HCT116 (cell line): ENCODE data around the gene ENGASE. TPM values are rescaled to one million over a fixed set of nuclear protein-coding genes. Genes with fewer than 3 reads are reported as not detected.

ENCODE experiments used
- ATAC-seq: fragments of 200-7000 bp; cut with Tn5 transposase; 2 replicates; pipeline ENCODE4 v1.9.1; 2020; ENCODE audit warnings: mild to moderate bottlenecking, moderate library complexity
- BruUV-seq: library from RNA; stranded (reverse); fragments of 400-500 nt; replicated peaks from 2 replicates; lab custom pipeline; 2021; lab: Mats Ljungman, UMichigan
- CTCF ChIA-PET: fragments of 300-600 bp; sonication (Branson Sonifier 250); formaldehyde crosslinking; loops from one replicate; lab custom pipeline; 2021; ENCODE audit warnings: antibody characterized with exemption; lab: Charles Lee
- POLR2A ChIA-PET: fragments of 300-600, 350-600 bp; sonication (Branson Sonifier 250); formaldehyde crosslinking; loops from one replicate; lab custom pipeline; 2021; ENCODE audit warnings: antibody characterized with exemption; lab: Charles Lee
- RAD21 ChIA-PET, 2 experiments: fragments of 300-600 bp; sonication (Branson Sonifier 250); formaldehyde crosslinking; loops; one replicate each; lab custom pipeline; 2023; ENCODE audit warnings: low total read pairs in 2 of 2; ENCODE audit not compliant: uncharacterized antibody in 2 of 2, unreplicated experiment in 2 of 2, low non-redundant PET in 1 of 2; lab: Charles Lee
- DNase-seq: peaks from one replicate; pipeline ENCODE4 v3.0.0-alpha.2; 2010; ENCODE audit warnings: low read depth, low spot score
- H2AFZ ChIP-seq: fragments of 200-600 bp; shearing (Covaris generic), sonication (generic); 2 replicates; pipeline ENCODE4 v1.6.1; 2017; ENCODE audit warnings: low read depth, mixed run types, mixed read lengths, antibody characterized with exemption, low read length; ENCODE audit not compliant: poor library complexity, severe bottlenecking
- H3K27ac ChIP-seq: 2 replicates; pipeline ENCODE4 v1.5.1; 2012; ENCODE audit warnings: low read depth, low read length
- H3K27me3 ChIP-seq: fragments of 200-600 bp; sonication (generic); 2 replicates; pipeline ENCODE4 v1.6.1; 2016; ENCODE audit warnings: mixed run types, low read length, mixed read lengths; ENCODE audit not compliant: insufficient read depth
- H3K36me3 ChIP-seq, 2 experiments: fragments of 200-500 bp in 1 of 2; fragments of 200-600 bp in 1 of 2; sonication (Bioruptor generic) in 1 of 2; sonication (generic) in 1 of 2; 2 replicates each; pipeline versions ENCODE4 v1.5.1 to v1.6.1; 2014 to 2016; ENCODE audit warnings: low read length in 2 of 2, inconsistent platforms in 1 of 2, mixed read lengths in 1 of 2, mixed run types in 1 of 2; ENCODE audit not compliant: insufficient read depth in 2 of 2, control insufficient read depth in 1 of 2
- H3K4me1 ChIP-seq, 2 experiments: fragments of 200-600 bp in 1 of 2; sonication (generic) in 1 of 2; 2 replicates each; pipeline versions ENCODE4 v1.5.1 to v1.6.1; 2012 to 2017; ENCODE audit warnings: low read length in 2 of 2, inconsistent platforms in 1 of 2, mild to moderate bottlenecking in 1 of 2, mixed read lengths in 1 of 2, mixed run types in 1 of 2, moderate library complexity in 1 of 2; ENCODE audit not compliant: insufficient read depth in 2 of 2, control insufficient read depth in 1 of 2
- H3K4me2 ChIP-seq: fragments of 200-600 bp; sonication (generic); 2 replicates; pipeline ENCODE4 v1.6.1; 2017; ENCODE audit warnings: mixed run types, low read length, mixed read lengths
- H3K4me3 ChIP-seq, 2 experiments: fragments of 200-600 bp in 1 of 2; sonication (generic) in 1 of 2; replicated peaks in 1 of 2; 2 replicates each; pipeline ENCODE4 v1.5.1; 2011 to 2016; ENCODE audit warnings: low read length in 2 of 2, control low read depth in 1 of 2, low read depth in 1 of 2, mild to moderate bottlenecking in 1 of 2, mixed read lengths in 1 of 2, mixed run types in 1 of 2
- H3K79me2 ChIP-seq: fragments of 200-600 bp; sonication (generic); 2 replicates; pipeline ENCODE4 v1.6.1; 2017; ENCODE audit warnings: mild to moderate bottlenecking, mixed run types, low read length, moderate library complexity, mixed read lengths; ENCODE audit not compliant: insufficient read depth
- H3K9ac ChIP-seq: fragments of 200-600 bp; sonication (generic); 2 replicates; pipeline ENCODE4 v1.6.1; 2016; ENCODE audit warnings: low read length, mixed read lengths
- H3K9me2 ChIP-seq: fragments of 200-600 bp; sonication (generic), shearing (Covaris generic); 2 replicates; pipeline ENCODE4 v1.6.1; 2017; ENCODE audit warnings: mixed run types, mild to moderate bottlenecking, moderate library complexity; ENCODE audit not compliant: insufficient read depth
- H3K9me3 ChIP-seq, 2 experiments: fragments of 200-500 bp in 1 of 2; fragments of 200-600 bp in 1 of 2; sonication (Bioruptor generic) in 1 of 2; sonication (generic) in 1 of 2; 2 replicates each; pipeline ENCODE4 v1.6.1; 2014 to 2017; ENCODE audit warnings: low read length in 2 of 2, mixed read lengths in 2 of 2, inconsistent platforms in 1 of 2, low read depth in 1 of 2, mild to moderate bottlenecking in 1 of 2, mixed run types in 1 of 2, moderate library complexity in 1 of 2; ENCODE audit not compliant: control insufficient read depth in 1 of 2, insufficient read depth in 1 of 2
- H4K20me1 ChIP-seq: fragments of 200-600 bp; sonication (generic), shearing (Covaris generic); 2 replicates; pipeline ENCODE4 v1.6.1; 2017; ENCODE audit warnings: mixed run types, mild to moderate bottlenecking, moderate library complexity; ENCODE audit not compliant: insufficient read depth
- ATF3 ChIP-seq: IDR thresholded peaks from 2 replicates; pipeline ENCODE4 v1.6.1; 2012
- CBX3 ChIP-seq: IDR thresholded peaks from 2 replicates; pipeline ENCODE4 v1.6.1; 2012; ENCODE audit warnings: low read depth
- CEBPB ChIP-seq: IDR thresholded peaks from 2 replicates; pipeline ENCODE4 v1.6.1; 2012; ENCODE audit warnings: low read depth
- CTCF ChIP-seq, 3 experiments: fragments of 200-600 bp in 1 of 3; sonication (generic) in 1 of 3; IDR thresholded peaks in 2 of 3; conservative IDR thresholded peaks in 1 of 3; 2 replicates each; pipeline ENCODE4 v1.5.1; 2012 to 2017; ENCODE audit warnings: low read depth in 2 of 3, low read length in 2 of 3, antibody characterized with exemption in 1 of 3, borderline replicate concordance in 1 of 3, control low read depth in 1 of 3, mild to moderate bottlenecking in 1 of 3, mixed read lengths in 1 of 3, mixed run types in 1 of 3, moderate library complexity in 1 of 3; ENCODE audit not compliant: insufficient read depth in 1 of 3
- ELF1 ChIP-seq: IDR thresholded peaks from 2 replicates; pipeline ENCODE4 v1.6.1; 2012; ENCODE audit warnings: low read depth, borderline replicate concordance
- EZH2 ChIP-seq: fragments of 200-600 bp; sonication (generic); IDR thresholded peaks from 2 replicates; pipeline ENCODE4 v1.6.1; 2017; ENCODE audit warnings: antibody characterized with exemption, mixed run types
- EZH2phosphoT487 ChIP-seq: fragments of 200-600 bp; IDR thresholded peaks from 2 replicates; pipeline ENCODE4 v1.6.1; 2018; ENCODE audit warnings: antibody characterized with exemption, borderline replicate concordance
- MAX ChIP-seq: IDR thresholded peaks from 2 replicates; pipeline ENCODE4 v1.6.1; 2012
- POLR2AphosphoS5 ChIP-seq: IDR thresholded peaks from 2 replicates; pipeline ENCODE4 v1.6.1; 2011; ENCODE audit warnings: mild to moderate bottlenecking, low read depth, low read length, moderate library complexity
- RAD21 ChIP-seq: IDR thresholded peaks from 2 replicates; pipeline ENCODE4 v1.6.1; 2012; ENCODE audit warnings: low read depth, mild to moderate bottlenecking
- SRF ChIP-seq: IDR thresholded peaks from 2 replicates; pipeline ENCODE4 v1.6.1; 2012; ENCODE audit warnings: low read depth
- YY1 ChIP-seq: IDR thresholded peaks from 2 replicates; pipeline ENCODE4 v1.6.1; 2011; ENCODE audit warnings: low read length, low read depth, moderate library complexity, mild to moderate bottlenecking; ENCODE audit not compliant: insufficient replicate concordance; ENCODE audit errors: extremely low read depth
- ZBTB33 ChIP-seq: IDR thresholded peaks from 2 replicates; pipeline ENCODE4 v1.6.1; 2011; ENCODE audit warnings: mild to moderate bottlenecking, low read length, moderate library complexity; ENCODE audit not compliant: insufficient replicate concordance; ENCODE audit errors: extremely low read depth
- ZFX ChIP-seq: fragments of 450-650 bp; IDR thresholded peaks from 2 replicates; pipeline ENCODE4 v1.6.1; 2017
- intact Hi-C: fragments of 100-400 bp; cut with micrococcal nuclease; formaldehyde crosslinking; loops from 2 replicates; pipeline ENCODE4 v1.10.0; 2022
- total RNA-seq: library from RNA; stranded (reverse); gene quantifications from one replicate; pipeline ENCODE4 v1.2.1, GENCODE V29; 2021; ENCODE audit not compliant: unreplicated experiment

ENGASE gene
- total RNA-seq, 1 experiment from 2014 or later, result 54.2 TPM

GRCh38 chr17:79092567-79092966, 17.9 kb downstream of the ENGASE start (continued):
- TF ChIP-seq ZBTB33 (no peak), EZH2phosphoT487 (no peak), RAD21 (no peak)

- ChIA-PET RAD21 (interaction anchor here (0.6 to 1.0 kb wide), 3 partner anchors 45 to 295 kb away, joined by 3 to 7 read pairs (median 4); no protein-coding TSS in a partner anchor), POLR2A (no interaction called here), CTCF (interaction anchor here (0.7 to 1.5 kb wide), 6 partner anchors 11 to 308 kb away, joined by 3 to 4 read pairs (median 3); no protein-coding TSS in a partner anchor)
- no peak overlapping the region for H3K27ac ChIP-seq
- ATAC-seq (no peak), DNase-seq (no peak)
- H2AFZ ChIP-seq, result no peak overlapping the region
- intact Hi-C loops, result no loop called here
- H3K4me2 ChIP-seq, result no peak overlapping the region
- H3K36me3 ChIP-seq, result no peaks in the 10 kb centered on the region
- H3K9ac ChIP-seq, result no peak overlapping the region
- H3K9me3 ChIP-seq, result no peaks in the 10 kb centered on the region
- no peaks in the 10 kb centered on the region for H3K27me3 ChIP-seq
- no peaks in the 10 kb centered on the region for H3K79me2 ChIP-seq
- H3K9me2 ChIP-seq, result no peaks in the 10 kb centered on the region
- no peak overlapping the region for H3K4me3 ChIP-seq
- no peaks in the 10 kb centered on the region; a peak in 1 of 4 replicates for H3K4me1 ChIP-seq
- no peaks in the 10 kb centered on the region for H4K20me1 ChIP-seq
- BruUV-seq, result no TSS peak
- TF ChIP-seq POLR2AphosphoS5, result no peak
- no peak for TF ChIP-seq CEBPB
- TF ChIP-seq ZFX, result no peak
- TF ChIP-seq YY1, result no peak
- no peak for TF ChIP-seq MAX
- TF ChIP-seq EZH2phosphoT487, result no peak
- no peak for TF ChIP-seq ZBTB33
- TF ChIP-seq ATF3, result no peak
- TF ChIP-seq ELF1, result no peak
- TF ChIP-seq RAD21, result no peak
- TF ChIP-seq CBX3, result no peak
- TF ChIP-seq EZH2, result no peak
- no peak for TF ChIP-seq SRF
- no peak for TF ChIP-seq CTCF (IDR thresholded peaks at IDR 0.05 in 2 of 3, conservative IDR thresholded peaks at IDR 0.05 in 1 of 3; ENCODE audit: borderline replicate concordance in 1 of 3, insufficient read depth in 1 of 3, low read depth in 2 of 3, low read length in 2 of 3)
Observed at GRCh38 chr17:79093270-79093669, 18.6 kb downstream of the ENGASE start.
